ENCODE measurements around the gene PSMD1. TPM values are rescaled to one million over a fixed set of nuclear protein-coding genes. Genes with fewer than 3 reads are reported as not detected.

The PSMD1 gene
- total and polyA plus RNA-seq, 12 donors = 39.8 to 113 (median 94.0) TPM

DNA sequence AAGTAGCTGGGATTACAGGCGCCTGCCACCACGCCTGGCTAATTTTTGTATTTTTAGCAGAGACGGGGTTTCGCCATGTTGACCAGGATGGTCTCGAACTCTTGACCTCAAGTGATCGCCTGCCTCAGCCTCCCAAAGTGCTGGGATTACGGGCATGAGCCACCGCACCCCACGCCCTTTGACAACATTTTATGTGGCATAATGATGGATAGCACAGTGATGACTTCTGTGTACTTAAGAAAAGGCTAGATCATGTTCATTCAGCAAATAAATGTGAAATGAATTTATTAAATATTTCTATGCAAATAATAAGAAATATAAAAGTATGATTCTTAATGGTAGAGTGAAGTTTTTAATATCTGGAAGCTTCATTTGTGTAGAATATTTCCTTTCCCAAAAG, 70.8 kb downstream of the PSMD1 start:
- intact Hi-C loops (cut with DNase I) = no loop called here
- Histone ChIP-seq H3K27me3 (no peaks in the 10 kb centered on the region), H3K36me3 (no peaks in the 10 kb centered on the region), H3K4me3 (no peak overlapping the region), H3K27ac (no peak overlapping the region), H3K4me1 (peaks cover 0 to 41% (median 34%) of the 10 kb centered on the region in 9 donors), H3K9me3 (no peaks in the 10 kb centered on the region)
- DNase-seq (no peak), ATAC-seq (no peak)
- TF ChIP-seq, protein P1, sequence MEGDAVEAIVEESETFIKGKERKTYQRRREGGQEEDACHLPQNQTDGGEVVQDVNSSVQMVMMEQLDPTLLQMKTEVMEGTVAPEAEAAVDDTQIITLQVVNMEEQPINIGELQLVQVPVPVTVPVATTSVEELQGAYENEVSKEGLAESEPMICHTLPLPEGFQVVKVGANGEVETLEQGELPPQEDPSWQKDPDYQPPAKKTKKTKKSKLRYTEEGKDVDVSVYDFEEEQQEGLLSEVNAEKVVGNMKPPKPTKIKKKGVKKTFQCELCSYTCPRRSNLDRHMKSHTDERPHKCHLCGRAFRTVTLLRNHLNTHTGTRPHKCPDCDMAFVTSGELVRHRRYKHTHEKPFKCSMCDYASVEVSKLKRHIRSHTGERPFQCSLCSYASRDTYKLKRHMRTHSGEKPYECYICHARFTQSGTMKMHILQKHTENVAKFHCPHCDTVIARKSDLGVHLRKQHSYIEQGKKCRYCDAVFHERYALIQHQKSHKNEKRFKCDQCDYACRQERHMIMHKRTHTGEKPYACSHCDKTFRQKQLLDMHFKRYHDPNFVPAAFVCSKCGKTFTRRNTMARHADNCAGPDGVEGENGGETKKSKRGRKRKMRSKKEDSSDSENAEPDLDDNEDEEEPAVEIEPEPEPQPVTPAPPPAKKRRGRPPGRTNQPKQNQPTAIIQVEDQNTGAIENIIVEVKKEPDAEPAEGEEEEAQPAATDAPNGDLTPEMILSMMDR (IDR thresholded peaks at IDR 0.05) = no peak
- WGBS, 2 donors = 96 to 98% methylated on average over 9 of the region's 9 CpGs

GRCh38 chr2:231127936-231128335, 71.3 kb downstream of the PSMD1 start:
- no peak overlapping the region for H3K27ac ChIP-seq
- WGBS, 2 donors = 88 to 93% methylated on average over 1 of the region's 1 CpG
- no peaks in the 10 kb centered on the region for H3K36me3 ChIP-seq
- H3K4me1 ChIP-seq = peaks cover 0 to 41% (median 31%) of the 10 kb centered on the region in 9 donors
- no peaks in the 10 kb centered on the region for H3K27me3 ChIP-seq
- H3K9me3 ChIP-seq = no peaks in the 10 kb centered on the region
- intact Hi-C loops (cut with DNase I) = no loop called here
- H3K4me3 ChIP-seq = no peak overlapping the region
- ATAC-seq (no peak), DNase-seq (no peak)
- TF ChIP-seq, protein P1 (IDR thresholded peaks at IDR 0.05) = no peak

DNA sequence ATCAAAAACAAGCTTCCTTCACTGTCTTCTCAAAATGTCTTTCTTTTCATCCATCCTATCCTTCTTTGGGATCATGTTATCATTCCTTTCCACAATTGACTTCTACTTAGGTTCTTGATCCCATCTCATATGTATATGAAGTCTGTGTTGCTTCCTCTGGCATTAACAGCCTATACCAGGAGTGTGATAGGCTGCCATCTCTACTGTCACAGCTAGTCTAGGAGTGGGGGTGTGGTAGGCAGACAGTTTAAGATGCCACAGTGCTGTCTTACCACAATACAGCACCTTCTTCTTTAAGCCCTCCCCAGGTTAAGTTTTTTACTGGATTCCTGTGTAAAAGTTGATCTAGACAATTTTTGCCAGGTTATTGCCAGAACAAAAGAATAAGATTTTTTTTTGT, 71.9 kb downstream of the PSMD1 start:
- Histone ChIP-seq H3K27me3 (no peaks in the 10 kb centered on the region), H3K36me3 (no peaks in the 10 kb centered on the region), H3K27ac (no peak overlapping the region), H3K4me3 (no peak overlapping the region), H3K4me1 (peaks cover 0 to 37% (median 25%) of the 10 kb centered on the region in 9 donors), H3K9me3 (no peaks in the 10 kb centered on the region)
- no peak for ATAC-seq
- DNase-seq = no peak
- intact Hi-C loops (cut with DNase I) = no loop called here
- TF ChIP-seq, protein P1 (IDR thresholded peaks at IDR 0.05) = no peak

DNA sequence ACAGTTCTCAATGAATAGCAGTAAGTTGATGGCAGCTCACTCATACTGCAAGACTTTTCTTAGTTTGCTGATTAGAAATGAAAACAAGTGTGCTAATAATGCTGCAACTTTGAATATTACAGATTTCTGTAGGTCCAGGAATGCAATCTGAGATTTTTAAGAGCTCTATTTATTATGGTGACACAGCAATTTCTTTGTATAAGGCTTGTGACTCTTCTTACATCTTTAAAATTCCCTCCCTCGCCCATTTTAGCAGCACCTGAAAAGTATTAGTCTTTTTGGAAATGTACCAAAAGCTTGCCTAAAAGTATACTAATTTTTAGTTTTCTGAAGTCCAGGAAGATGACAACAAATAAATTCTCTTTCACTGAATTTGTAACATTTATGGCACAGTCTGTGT, 72.5 kb downstream of the PSMD1 start:
- ATAC-seq (no peak), DNase-seq (no peak)
- WGBS, 2 donors = 96 to 100% methylated on average over 1 of the region's 1 CpG
- Histone ChIP-seq H3K27ac (no peak overlapping the region), H3K4me1 (peaks cover 0 to 36% (median 19%) of the 10 kb centered on the region in 9 donors), H3K27me3 (no peaks in the 10 kb centered on the region), H3K36me3 (no peaks in the 10 kb centered on the region), H3K9me3 (no peaks in the 10 kb centered on the region), H3K4me3 (no peak overlapping the region)
- intact Hi-C loops (cut with DNase I) = no loop called here
- TF ChIP-seq, protein P1 (IDR thresholded peaks at IDR 0.05) = no peak
